SHP77 (cell line): ENCODE results near the gene MMEL1.
"Not testable (repeated sequence)": the region's sequence is repeated elsewhere in the genome, so short reads cannot be mapped to it uniquely, and the experiment has no call there.

Experiments used
- DNase-seq, 2 experiments: peaks; one replicate each; lab custom pipeline; 2025; lab: John Stamatoyannopoulos, UW

The MMEL1 gene

GRCh38 chr1:2573250-2573920 is 59.4 kb downstream of the MMEL1 start:
- DNase-seq: no peak

GRCh38 chr1:2571348-2571747 is 61.5 kb downstream of the MMEL1 start:
- DNase-seq: no peak

GRCh38 chr1:2570332-2570731 is 62.5 kb downstream of the MMEL1 start:
- DNase-seq: no peak

- DNase-seq: not testable (repeated sequence)
Observed at GRCh38 chr1:2569703-2570102, 63.1 kb downstream of the MMEL1 start.

GRCh38 chr1:2569060-2569459 is 63.8 kb downstream of the MMEL1 start:
- no peak for DNase-seq

- not testable (repeated sequence) for DNase-seq
Observed at GRCh38 chr1:2568187-2568816, 64.5 kb downstream of the MMEL1 start.

GRCh38 chr1:2567083-2567679 is 65.6 kb downstream of the MMEL1 start:
- DNase-seq: no peak

GRCh38 chr1:2566101-2567045 is 66.4 kb downstream of the MMEL1 start:
- no peak for DNase-seq

GRCh38 chr1:2564815-2565374 is 67.9 kb downstream of the MMEL1 start:
- DNase-seq: peak in 1 of 2 experiments; percentile 21

- no peak for DNase-seq
Observed at GRCh38 chr1:2564006-2564814, 68.6 kb downstream of the MMEL1 start.

GRCh38 chr1:2563205-2563604 is 69.6 kb downstream of the MMEL1 start:
- no peak for DNase-seq

GRCh38 chr1:2561898-2562895 is 70.6 kb downstream of the MMEL1 start:
- DNase-seq: no peak

GRCh38 chr1:2561446-2561845 is 71.4 kb downstream of the MMEL1 start:
- DNase-seq: peak in 1 of 2 experiments; percentile 18

- DNase-seq: no peak
Observed at GRCh38 chr1:2560299-2561073, 72.3 kb downstream of the MMEL1 start.

- DNase-seq: no peak
Observed at GRCh38 chr1:2559509-2560298, 73.1 kb downstream of the MMEL1 start.

- no peak for DNase-seq
Observed at GRCh38 chr1:2558861-2559260, 74.0 kb downstream of the MMEL1 start.

- no peak for DNase-seq
Observed at GRCh38 chr1:2558420-2558819, 74.4 kb downstream of the MMEL1 start.
